GM21390 (cell line): ENCODE data around the gene OVOL2.
"Not testable (repeated sequence)": the region's sequence is repeated elsewhere in the genome, so short reads cannot be mapped to it uniquely, and the experiment has no call there.

ENCODE experiments used
- ATAC-seq: cut with Tn5 transposase; IDR thresholded peaks from one replicate; pipeline ENCODE4 v1.9.1; 2021; ENCODE audit not compliant: unreplicated experiment

OVOL2 gene

DNA sequence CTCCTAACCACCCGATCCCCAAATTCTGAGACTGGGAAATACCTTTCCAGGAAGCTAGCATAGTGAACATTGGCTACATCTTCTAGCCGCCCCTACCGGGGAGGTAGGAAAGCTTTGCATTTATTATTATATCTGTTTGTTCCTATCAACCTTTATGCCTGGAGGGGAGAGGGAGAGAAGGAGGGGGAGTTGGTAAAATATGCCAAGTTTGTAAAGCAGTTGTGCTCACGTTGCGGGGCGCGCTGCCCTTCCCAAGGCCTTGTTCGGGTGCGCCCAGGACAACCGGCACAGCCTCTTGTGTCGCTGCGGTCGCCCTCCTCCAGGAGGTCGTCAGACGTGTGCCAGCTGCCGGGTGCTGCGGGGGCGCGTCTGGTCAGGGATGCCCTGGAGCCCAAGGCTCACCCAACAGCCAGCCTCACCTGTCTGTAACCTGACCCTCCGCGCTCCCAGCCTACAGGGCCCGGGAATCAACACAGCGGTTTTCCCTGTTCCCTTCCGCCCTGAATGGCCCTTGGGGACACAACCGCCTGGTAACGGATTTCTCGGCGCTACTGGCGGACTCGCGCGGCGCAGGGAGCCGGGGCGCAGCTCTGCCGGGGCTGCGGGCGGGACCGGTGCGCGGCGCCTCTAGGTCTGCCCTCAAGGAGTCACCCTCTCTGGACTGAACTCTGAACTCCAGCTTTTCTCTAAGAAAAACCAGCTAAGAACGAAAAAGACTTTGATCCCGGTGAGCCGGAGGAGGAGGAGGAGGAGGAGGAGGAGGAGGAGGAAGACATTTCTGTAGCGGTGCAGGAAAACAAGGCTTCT, 1.1 kb upstream of the OVOL2 start:
- no peak for ATAC-seq

DNA sequence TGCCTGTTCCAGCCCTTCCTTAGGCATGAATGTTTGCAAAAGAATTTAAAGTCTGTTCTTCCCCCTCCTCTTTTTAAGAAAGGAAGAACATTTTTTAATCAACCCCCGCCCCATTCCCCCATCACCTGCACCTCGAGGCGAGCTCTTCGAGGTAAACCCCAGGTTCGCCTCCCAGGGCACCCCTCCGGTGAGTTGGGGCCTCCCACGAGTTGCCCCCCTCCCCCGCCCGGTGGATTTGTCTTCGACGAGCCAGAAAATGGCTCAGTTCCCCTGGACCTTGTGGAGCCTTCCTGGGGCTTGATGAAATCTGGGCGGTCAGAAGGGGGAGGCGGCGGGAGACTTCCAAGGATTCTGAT, 256 bp upstream of the OVOL2 start:
- ATAC-seq: no peak

DNA sequence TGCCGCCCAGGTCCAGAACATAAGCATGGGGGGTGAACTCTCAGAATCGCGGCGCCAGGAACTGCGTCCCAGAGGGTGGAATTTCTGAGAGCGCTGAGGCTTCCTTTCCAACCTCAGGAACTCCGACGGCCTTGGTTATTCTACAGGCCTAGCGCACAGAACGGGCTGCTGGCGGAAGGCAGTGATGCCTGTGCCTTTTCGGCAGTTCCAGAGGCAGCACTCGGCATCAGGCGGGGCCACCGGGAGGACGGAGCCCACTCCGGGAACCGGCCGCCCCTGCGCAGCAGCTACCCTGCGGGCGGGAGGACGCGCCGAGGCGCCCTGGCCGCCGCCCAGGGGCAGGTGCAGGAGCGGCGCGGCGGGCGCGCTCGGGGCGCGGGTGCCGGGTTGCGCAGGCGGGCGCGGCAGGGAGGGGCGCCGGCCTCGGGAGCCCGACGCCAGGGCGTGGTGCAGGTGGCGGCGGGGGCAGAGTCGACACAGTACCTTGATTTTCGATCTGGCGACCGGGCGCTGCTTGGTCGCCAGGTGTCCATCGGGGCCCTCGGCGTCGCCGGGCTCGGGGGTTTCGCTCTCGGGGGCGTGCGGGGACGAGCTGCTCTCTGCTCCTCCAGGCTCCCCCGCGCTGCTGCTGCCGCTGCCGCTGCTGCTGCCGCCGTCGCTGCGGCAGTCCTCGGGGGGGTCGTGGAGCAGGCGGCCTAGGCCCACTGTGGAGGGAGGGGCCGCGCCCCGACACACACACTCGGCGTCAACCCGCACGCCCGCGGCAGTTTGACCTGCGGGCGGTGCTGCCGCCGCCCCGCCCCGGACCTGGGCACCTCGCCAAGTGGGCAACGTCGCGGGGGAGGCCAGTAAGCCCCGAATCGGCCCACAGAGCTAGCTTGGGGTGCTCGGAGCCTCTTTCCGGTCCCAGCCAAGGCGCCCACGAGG, 1.3 kb downstream of the OVOL2 start:
- no peak for ATAC-seq

DNA sequence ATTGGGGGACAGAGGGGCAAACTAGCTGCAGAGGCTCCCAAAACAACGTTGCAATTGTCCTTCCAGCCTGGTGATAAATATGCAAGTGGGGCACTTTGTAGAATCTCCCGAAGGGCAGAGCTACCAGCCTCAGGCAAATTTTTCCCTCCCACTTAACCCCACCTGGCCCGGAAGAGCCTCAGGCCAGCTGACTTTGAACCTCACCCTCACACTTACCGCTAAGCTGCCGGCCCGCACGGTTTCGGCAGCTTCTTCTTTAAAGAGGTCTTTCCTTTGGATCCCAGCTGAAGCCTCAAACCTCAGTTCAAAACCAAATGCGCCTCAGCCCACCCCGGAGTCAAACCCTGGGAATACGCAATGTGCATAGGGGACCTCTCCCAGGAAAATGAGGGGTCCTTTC, 2.5 kb downstream of the OVOL2 start:
- ATAC-seq: no peak

DNA sequence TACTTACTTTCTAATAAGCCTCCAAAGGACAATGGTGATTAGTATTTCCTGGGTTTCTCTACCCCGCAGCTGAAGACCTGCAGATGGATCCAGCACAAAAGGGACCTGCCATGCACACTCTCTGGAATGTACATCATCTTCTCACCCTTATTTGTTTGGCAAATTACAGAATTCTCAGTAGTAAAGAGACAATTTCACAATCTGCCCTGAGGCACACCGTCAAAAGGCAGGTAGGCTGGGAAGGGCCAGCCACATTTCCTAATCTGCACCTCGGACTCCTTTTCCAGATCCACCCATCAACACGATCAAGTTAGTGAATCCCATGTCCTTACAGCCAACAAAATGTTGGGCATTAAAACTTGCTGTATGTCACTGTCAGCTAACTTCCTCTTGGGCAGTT, 4.9 kb downstream of the OVOL2 start:
- ATAC-seq: no peak

DNA sequence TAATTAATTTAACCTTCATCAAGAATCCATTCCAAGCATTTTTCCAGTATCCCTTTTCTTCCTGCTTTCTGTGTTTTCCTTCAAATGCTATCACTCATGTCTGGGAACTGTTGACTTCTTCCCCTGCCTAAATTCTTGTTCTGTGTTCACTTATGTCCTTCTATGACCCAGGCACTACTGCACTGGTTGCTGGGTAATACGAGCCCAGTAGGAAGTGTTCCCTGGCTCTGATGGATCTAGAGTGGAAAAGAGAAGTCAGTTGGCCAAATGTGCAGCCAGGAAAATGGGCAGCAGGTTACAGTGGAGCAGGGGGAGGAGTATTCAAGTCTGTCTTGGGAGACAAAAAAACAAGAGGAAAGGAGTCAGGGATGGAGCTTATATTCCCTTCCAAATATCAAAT, 7.1 kb downstream of the OVOL2 start:
- no peak for ATAC-seq

DNA sequence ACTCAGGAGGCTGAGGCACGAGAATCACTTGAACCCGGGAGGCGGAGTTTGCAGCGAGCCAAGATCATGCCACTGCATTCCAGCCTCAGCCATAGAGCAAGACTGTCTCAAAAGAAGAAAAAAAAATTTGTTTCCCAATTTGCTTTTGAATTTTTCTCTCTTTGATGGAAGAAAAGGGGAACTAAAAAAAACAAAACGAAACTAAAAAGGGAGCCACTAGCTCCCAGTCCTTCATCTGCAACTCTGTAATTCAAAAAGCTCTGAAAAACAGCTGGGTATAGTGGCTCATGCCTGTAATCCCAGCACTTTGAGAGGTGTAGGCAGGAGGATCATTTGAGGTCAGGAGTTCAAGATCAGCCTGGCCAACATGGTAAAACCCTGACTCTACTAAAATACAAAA, 9.5 kb downstream of the OVOL2 start:
- no peak for ATAC-seq

DNA sequence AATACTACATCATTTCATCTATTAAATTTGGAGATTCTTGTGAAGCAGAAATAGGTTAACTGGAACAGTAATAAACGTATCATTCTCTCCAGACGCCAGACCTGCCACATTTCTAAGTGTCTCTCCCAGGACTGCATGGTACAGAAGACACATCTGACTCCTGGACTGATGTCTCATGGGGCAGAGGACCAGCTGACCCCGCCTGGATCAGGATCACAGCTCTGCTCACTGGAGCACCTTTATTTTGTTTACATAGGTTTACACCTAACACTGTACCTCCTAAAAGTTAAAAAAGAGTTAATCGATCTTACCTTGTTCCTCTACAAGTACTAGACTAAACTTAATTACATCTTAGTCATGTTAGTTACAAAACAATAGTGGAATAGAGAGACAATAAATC, 11.2 kb downstream of the OVOL2 start:
- ATAC-seq: no peak

DNA sequence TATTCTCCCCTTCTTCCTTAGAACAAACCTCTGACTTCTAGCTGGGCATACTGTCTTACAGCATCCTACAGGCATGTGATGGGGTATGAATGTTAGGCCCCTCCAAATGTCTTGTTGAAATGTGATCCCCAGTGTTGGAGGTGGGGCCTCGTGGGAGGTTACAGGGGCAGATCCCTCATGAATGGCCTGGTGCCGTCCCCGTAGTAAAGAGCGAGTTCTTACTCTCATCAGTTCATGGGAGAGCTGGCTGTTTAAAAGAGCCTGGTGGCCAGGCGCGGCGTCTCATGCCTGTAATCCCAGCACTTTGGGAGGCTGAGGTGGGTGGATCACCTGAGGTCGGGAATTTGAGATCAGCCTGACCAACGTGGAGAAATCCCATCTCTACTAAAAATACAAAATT, 15.5 kb downstream of the OVOL2 start:
- ATAC-seq: no peak

DNA sequence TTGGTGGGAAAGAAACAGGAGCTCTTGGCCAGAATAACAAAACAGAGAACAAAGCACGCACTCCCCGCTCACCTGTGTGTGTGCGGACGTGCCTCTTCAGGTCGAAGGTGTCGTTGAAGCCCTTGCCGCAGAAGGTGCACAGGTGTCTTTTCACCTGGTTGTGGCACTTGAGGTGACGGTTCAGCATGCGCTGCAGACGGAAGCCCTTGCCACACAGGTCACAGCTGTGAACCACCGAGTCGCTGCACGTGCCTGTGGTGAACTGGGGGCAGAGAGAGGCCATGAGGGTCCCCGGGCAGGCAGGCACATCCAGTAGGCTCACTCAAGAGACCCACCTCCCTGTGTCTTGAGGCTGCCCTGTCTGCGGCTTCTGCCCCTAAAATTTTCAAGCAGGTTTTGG, 16.3 kb downstream of the OVOL2 start:
- no peak for ATAC-seq

DNA sequence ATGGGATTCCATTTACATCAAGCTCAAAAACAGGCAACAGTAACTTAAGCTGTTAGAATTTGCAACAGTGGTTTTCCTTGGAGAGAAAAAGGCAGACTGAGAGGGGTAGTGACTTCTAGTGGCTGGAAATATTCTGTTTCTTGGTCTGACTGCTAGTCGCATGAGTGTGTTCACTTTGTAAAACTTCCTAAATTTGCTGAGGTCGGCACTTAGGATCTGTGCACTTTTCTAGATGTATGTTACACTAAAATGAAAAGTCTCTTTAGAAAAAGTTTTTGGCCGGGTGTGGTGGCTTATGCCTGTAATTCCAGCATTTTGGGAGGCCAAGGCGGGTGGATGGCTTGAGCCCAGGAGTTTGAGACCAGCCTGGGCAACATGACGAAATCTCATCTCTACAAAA, 18.7 kb downstream of the OVOL2 start:
- ATAC-seq: no peak

DNA sequence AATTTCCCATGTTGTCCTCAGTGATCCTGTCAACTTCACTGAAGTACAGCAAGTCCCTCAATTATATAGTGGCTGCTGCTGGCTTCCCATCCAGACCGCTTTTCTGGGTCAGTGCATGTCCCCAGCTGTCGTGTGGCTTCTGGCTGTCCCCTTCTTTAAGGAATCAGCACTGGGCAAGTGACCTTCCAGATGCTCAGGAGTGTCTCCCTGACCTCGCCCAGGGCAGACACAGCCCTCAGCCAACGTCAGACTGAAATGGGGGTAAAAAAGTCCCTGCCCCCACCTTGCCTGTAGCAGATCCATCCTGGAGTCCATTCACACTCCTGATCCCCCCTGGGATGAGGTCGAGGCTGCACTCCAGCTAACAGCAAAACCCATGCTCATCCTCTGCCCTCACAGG, 23.7 kb downstream of the OVOL2 start:
- no peak for ATAC-seq

DNA sequence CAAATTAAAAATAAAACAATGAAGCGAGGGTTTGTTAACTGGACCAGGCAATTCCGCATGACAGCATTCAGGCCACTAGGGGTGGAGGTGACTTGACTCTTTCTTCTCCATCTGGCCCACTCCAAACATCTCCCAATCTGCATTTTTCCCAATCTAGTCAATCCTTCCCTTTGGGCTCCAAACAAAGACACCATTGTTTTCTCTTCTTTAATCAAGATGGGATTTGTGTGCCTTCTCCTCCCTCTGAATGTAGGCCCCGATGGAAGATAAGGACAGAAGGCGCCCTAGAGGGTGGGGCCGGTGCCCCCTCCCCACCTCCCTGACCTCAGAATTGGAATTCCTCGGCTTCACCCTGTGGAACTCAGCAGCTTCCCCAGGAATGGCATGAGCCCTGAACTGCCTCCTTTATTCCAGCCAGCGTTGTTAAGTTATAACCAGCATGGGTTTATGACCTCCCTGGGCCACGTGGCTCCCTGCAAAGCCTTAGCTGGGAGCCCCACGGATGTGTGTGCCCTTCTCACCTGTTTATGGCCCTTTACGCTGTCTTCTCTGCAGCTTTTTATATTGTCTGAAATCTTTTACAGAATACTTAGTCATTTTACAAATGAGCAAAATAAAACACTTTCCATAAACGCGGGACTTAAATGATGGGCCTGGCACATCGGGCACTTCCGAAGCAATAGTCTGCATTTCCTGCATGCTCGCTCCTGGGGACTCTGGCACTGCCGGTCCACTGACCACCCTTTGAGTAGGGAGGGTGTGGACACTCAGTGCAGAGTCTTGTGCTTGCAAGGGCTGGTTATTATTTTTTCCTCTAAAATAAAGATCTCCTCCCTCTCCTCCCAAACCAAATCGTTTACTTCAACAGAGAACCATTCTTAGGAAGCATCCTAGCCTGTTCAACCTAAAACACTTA, 24.5 kb downstream of the OVOL2 start:
- ATAC-seq: no peak

DNA sequence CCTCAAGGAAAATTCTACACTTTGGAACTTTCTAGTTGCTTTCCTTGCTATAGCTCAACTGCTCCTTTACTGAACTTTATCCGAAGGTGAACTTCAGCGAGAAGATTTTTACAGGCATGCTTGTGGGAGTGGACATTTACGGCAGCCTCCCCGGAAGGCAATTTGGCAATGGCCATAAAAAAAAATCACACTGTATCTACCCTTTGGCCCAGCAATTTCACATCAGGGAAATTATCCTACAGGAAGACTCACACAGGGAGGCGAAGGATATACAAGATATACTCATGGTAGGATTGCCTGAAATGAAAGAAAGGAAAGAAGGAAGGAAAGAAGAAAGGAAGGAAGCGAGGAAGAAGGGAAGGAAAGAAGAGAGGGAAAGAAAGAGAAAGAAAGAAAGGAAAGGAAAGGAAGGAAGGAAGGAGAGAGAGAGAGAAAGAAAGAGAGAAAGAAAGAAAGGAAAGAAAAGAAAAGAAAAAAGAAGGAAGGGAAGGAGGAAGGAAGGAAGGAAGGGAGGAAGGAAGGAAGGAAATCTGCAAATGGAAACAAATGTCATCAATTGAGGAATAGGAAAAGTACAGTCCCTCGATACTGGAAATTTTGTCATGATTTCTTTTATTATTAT, 25.7 kb downstream of the OVOL2 start:
- ATAC-seq: no peak

DNA sequence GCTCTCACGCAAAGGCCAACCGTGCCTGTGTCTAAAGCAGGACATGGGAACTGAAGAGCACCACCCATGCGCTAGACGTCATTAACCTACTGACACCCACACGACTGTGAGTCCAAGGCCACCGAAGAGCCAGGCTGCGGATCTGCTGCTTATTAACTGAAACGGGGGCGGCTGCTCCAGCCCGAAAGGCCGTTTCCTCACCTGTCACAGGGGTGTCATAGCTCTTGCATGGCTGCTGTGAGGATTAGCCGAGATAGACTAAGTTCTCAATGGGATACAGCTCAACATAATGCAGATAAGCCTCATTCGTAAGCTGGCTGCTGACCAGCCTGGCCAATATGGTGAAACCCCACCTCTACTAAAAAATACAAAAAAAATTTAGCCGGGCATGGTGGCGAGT, 26.7 kb downstream of the OVOL2 start:
- no peak for ATAC-seq

DNA sequence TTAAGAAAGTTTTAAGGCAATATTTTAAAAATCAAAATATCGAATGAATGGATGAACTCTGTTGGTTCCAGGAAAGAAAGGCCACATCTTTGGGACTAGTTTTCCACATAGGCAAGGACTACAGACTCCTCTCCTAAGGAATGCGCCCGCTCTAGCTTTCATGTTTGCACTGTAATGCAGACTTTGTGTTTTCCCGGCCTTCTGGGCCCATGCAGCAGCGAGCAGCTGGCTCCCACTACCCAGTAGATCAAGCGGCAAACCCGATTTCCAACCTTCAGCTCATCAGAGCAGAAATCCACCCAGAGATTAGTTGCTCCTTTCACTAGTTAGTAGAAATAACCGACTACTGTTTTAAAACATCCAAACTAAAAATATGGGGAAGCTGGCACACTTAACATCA, 27.7 kb downstream of the OVOL2 start:
- ATAC-seq: no peak

DNA sequence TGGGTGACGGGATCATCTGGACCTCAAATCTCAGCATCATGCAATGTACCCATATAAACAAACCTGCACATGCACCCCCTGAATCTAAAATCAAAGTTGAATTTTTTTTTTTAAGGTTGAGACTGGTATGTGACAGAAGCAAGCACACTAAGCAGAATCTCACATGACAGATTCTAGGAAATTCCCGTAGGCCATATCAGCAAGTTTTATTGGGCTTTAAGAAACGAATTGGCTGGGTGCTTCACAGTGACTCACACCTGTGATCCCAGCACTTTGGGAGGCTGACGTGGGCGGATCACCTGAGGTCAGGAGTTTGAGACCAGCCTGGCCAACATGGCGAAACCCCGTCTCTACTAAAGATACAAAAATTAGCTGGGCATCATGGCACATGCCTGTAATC, 30.7 kb downstream of the OVOL2 start:
- not testable (repeated sequence) for ATAC-seq

DNA sequence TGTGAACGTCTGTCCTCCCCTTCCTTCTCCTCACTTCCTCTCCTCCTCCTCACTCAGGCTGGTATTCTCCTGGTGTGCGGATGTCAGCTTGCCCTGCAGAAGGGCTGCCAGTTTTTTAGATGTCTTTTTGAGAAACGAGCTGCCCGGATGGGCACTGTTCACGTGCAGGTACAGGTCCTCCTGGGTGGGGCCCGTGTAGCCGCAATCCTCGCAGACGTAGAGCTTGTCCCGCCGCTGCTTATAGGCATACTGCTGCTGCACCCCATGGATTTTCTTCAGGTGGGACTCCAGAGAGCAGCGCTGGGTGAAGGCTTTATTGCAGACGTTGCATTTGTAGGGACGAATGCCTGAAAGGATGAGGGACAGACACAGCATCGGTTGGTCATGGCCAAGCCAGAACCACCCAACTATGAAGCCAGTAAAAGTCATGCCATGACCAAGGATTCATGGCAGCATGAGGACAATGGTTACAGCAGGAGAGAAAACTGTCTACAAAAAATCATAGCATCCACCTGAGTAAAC, 33.0 kb downstream of the OVOL2 start:
- ATAC-seq: no peak

DNA sequence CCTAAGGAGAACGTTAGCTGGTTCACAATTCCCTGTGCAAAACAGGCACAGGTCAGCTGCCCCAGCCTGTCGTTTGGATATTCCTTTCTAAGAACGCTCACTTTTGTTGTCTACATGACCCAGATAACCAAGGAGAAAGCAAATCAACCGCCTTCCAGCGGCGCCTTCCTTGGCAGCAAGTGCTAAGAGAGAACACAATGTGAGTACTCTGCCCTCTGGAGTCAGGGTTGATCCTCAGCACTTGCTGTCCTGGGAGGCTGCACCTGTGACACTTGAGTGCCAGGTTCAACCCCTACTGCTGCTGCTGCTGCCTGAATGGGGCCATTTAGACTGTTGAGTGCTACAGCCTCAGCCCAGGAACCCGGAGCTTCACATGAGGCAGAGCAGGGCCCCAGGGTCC, 36.8 kb downstream of the OVOL2 start:
- ATAC-seq: no peak

DNA sequence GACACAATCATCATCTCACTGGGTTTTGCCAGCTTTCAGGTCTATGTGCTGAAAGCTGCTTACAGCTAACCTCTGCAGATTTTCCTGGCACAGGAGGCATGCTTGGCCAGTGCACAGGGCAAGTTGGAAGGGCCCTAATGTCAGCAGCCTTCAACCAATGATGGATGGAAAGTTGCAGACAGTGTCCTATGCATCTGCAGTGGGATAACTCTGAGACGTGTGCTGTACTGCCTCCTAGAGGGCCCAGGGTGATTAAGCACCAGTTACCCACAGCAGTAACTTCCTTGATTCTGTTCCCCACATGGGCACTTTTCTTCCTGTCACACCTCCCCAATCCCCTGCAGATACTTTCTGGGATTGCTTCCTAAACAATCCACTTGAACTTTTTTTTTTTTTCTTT, 38.6 kb downstream of the OVOL2 start:
- no peak for ATAC-seq

DNA sequence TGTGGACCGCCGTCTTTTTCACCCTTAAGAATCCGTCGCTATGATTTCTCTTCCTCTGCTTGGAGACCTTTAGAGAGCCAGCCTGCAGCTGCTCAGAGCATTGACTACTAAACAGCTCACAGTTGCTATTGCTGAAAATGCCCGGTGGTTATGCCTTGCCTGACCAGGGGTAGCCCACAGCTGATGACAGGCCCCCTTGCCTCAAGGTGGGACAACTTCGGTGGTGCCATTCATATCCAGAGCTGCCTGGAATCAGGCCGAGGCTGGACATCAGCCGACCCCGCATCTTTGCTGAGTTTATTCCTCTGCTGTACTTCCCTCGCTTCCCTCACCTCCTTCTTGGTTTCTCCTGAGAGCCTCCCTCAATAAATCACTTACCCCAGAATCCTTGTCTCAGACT, 39.6 kb downstream of the OVOL2 start:
- no peak for ATAC-seq
